Bronchial epithelial cell (primary cell): ENCODE measurements around the gene CTRL. TPM values are rescaled to one million over a fixed set of nuclear protein-coding genes. Genes with fewer than 3 reads are reported as not detected.

Source experiments
- DNase-seq: peaks from one replicate; pipeline ENCODE4 v3.0.0-alpha.2; 2010; ENCODE audit warnings: low read depth
- FAIRE-seq: peaks from 2 replicates; lab custom pipeline; 2011; peaks lifted over from hg19 to GRCh38; lab: Jason Lieb, UNC
- H3K27me3 ChIP-seq: 2 replicates; pipeline ENCODE4 v1.5.1; 2011; ENCODE audit warnings: low read length; ENCODE audit not compliant: control insufficient read depth, insufficient read depth
- H3K36me3 ChIP-seq: 2 replicates; pipeline ENCODE4 v1.5.1; 2011; ENCODE audit warnings: low read length; ENCODE audit not compliant: control insufficient read depth, insufficient read depth
- H3K4me3 ChIP-seq: 2 replicates; pipeline ENCODE4 v1.5.1; 2011; ENCODE audit warnings: mild to moderate bottlenecking, low read depth, low read length, control low read depth
- CTCF ChIP-seq: IDR thresholded peaks from 2 replicates; pipeline ENCODE4 v1.5.1; 2011; ENCODE audit warnings: mild to moderate bottlenecking, moderate library complexity, low read length, control low read depth, inconsistent platforms; ENCODE audit not compliant: insufficient read depth, severe bottlenecking
- total RNA-seq: library from RNA; depleted of rRNA; stranded (reverse); fragments of >200 nt; gene quantifications from 2 replicates; pipeline ENCODE4 v1.2.1, GENCODE V29; 2014

CTRL gene
- total RNA-seq, 1 donor from 2014 or later, result 0.26 TPM

GRCh38 chr16:67914758-67915495 is 16.7 kb downstream of the CTRL start:
- no peak for TF ChIP-seq CTCF
- H3K36me3 ChIP-seq, result peaks cover 8% of the 10 kb centered on the region
- no peak overlapping the region for H3K4me3 ChIP-seq
- FAIRE-seq, result no peak
- DNase-seq, result no peak
- H3K27me3 ChIP-seq, result no peaks in the 10 kb centered on the region

DNA sequence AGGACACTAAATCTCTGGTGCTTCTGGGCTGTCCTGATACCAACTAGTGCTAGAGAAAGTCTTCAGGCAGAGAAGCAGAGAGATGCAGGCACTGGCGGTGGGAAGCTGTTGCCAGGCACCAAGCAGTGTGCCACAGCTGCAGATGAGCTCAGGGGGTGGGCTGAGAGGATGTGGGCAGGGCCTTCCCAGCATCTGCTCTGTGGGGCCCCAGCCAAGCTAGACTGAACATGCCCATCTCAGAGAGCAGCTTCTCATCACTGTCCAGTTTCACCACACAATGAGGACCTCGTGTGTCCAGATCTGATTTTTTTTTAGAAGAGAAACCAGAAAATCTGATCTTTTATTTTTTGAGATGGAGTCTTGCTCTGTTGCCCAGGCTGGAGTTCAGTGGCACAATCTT is 21.5 kb downstream of the CTRL start:
- TF ChIP-seq CTCF, result no peak
- Histone ChIP-seq H3K36me3 (peaks cover 18% of the 10 kb centered on the region), H3K4me3 (no peak overlapping the region), H3K27me3 (no peaks in the 10 kb centered on the region)
- FAIRE-seq (no peak), DNase-seq (peak; percentile 70)

DNA sequence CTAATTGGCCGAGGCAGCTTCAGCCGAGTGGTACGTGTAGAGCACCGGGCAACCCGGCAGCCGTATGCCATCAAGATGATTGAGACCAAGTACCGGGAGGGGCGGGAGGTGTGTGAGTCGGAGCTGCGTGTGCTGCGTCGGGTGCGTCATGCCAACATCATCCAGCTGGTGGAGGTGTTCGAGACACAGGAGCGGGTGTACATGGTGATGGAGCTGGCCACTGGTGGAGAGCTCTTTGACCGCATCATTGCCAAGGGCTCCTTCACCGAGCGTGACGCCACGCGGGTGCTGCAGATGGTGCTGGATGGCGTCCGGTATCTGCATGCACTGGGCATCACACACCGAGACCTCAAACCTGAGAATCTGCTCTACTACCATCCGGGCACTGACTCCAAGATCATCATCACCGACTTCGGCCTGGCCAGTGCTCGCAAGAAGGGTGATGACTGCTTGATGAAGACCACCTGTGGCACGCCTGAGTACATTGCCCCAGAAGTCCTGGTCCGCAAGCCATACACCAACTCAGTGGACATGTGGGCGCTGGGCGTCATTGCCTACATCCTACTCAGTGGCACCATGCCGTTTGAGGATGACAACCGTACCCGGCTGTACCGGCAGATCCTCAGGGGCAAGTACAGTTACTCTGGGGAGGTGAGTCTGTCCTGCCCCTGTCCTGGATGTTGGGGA is 22.5 kb downstream of the CTRL start:
- Histone ChIP-seq H3K36me3 (peaks cover 15% of the 10 kb centered on the region), H3K4me3 (no peak overlapping the region), H3K27me3 (no peaks in the 10 kb centered on the region)
- FAIRE-seq, result no peak
- DNase-seq, result no peak
- no peak for TF ChIP-seq CTCF

- no peak for TF ChIP-seq CTCF
- H3K27me3 ChIP-seq, result no peaks in the 10 kb centered on the region
- H3K4me3 ChIP-seq, result no peak overlapping the region
- FAIRE-seq (no peak), DNase-seq (no peak)
- H3K36me3 ChIP-seq, result peaks cover 18% of the 10 kb centered on the region
Observed at GRCh38 chr16:67907397-67908180, 24.1 kb downstream of the CTRL start.

DNA sequence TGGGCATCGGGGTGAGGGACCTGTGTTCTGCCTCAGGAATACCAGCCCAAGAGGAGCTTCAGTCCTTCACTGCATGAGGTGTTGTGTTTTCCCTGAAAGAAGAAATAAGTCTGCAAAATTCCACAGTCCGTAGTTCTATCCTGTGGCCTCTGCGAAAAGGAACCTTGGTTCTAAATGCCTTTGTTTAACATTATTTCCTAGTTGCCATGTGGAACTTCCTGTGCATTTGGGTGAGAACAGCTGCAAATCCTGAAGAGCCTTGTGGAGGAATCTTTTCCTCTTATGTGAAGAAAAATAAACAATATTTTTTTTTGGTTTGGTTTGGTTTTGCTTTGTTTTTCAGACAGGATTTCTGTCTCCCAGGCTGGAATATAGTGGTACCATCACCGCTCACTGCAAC is 28.8 kb downstream of the CTRL start:
- FAIRE-seq (no peak), DNase-seq (no peak)
- H3K27me3 ChIP-seq, result no peaks in the 10 kb centered on the region
- H3K36me3 ChIP-seq, result peaks cover 11% of the 10 kb centered on the region
- TF ChIP-seq CTCF, result no peak
- no peak overlapping the region for H3K4me3 ChIP-seq
